H1 (cell line): Measurements from ENCODE around the gene TRIM10.

Experiments used
- ASH2L ChIP-seq: fragments of 200-600, 300-600 bp; sonication (generic); IDR thresholded peaks from one replicate; pipeline ENCODE4 v1.7.1; 2017; ENCODE audit warnings: low read length
- CEBPB ChIP-seq: IDR thresholded peaks from 2 replicates; pipeline ENCODE4 v1.6.1; 2012; ENCODE audit warnings: low read depth, low read length
- CREB1 ChIP-seq: IDR thresholded peaks from 2 replicates; pipeline ENCODE4 v1.6.1; 2012; ENCODE audit warnings: inconsistent platforms
- EZH2 ChIP-seq: fragments of 200-600 bp; sonication (generic); IDR thresholded peaks from 2 replicates; pipeline ENCODE4 v1.7.1; 2012; ENCODE audit warnings: low read depth, mild to moderate bottlenecking, moderate library complexity, low read length, inconsistent platforms; ENCODE audit not compliant: severe bottlenecking
- GTF2F1 ChIP-seq: IDR thresholded peaks from 2 replicates; pipeline ENCODE4 v1.6.1; 2012; ENCODE audit warnings: low read depth, low read length, improper control_type of control experiment, borderline replicate concordance
- KDM1A ChIP-seq: fragments of 200-600, 300-600 bp; sonication (generic); IDR thresholded peaks from 2 replicates; pipeline ENCODE4 v1.7.1; 2016; ENCODE audit warnings: mild to moderate bottlenecking, low read length, borderline replicate concordance
- POLR2A ChIP-seq, 2 experiments: IDR thresholded peaks; 1 replicate in 1 of 2; 2 replicates in 1 of 2; pipeline ENCODE4 v1.6.1; 2011; ENCODE audit warnings: low read depth in 2 of 2, low read length in 2 of 2, mild to moderate bottlenecking in 2 of 2; ENCODE audit errors: control extremely low read depth in 1 of 2
- RNF2 ChIP-seq: fragments of 200-900, 300-1000 bp; sonication (generic); IDR thresholded peaks from 2 replicates; pipeline ENCODE4 v1.7.1; 2016; ENCODE audit warnings: borderline replicate concordance, low read depth, mild to moderate bottlenecking, antibody characterized with exemption, low read length; ENCODE audit not compliant: poor library complexity, severe bottlenecking; ENCODE audit errors: missing control alignments
- SIX5 ChIP-seq: IDR thresholded peaks from 2 replicates; pipeline ENCODE4 v1.6.1; 2011; ENCODE audit warnings: mild to moderate bottlenecking, low read depth, low read length
- SRF ChIP-seq: IDR thresholded peaks from 2 replicates; pipeline ENCODE4 v1.6.1; 2011; ENCODE audit warnings: mild to moderate bottlenecking, low read depth, low read length, moderate library complexity
- ZNF274 ChIP-seq: IDR thresholded peaks from 2 replicates; pipeline ENCODE4 v1.7.0; 2012; ENCODE audit warnings: low read length, borderline replicate concordance; ENCODE audit errors: extremely low read depth
- TF ChIP-seq, protein P1 (sequence below), 3 experiments: IDR thresholded peaks; 1 replicate in 2 of 3; 2 replicates in 1 of 3; pipeline versions ENCODE4 v1.5.1 to v1.6.1; 2011; ENCODE audit warnings: low read length in 3 of 3, mild to moderate bottlenecking in 3 of 3, inconsistent platforms in 2 of 3, low read depth in 1 of 3, moderate library complexity in 1 of 3; ENCODE audit not compliant: insufficient read depth in 1 of 3; ENCODE audit errors: control extremely low read depth in 1 of 3
- TF ChIP-seq, protein P2 (sequence below): IDR thresholded peaks from 2 replicates; pipeline ENCODE4 v1.6.1; 2012; ENCODE audit warnings: inconsistent platforms

DNA sequence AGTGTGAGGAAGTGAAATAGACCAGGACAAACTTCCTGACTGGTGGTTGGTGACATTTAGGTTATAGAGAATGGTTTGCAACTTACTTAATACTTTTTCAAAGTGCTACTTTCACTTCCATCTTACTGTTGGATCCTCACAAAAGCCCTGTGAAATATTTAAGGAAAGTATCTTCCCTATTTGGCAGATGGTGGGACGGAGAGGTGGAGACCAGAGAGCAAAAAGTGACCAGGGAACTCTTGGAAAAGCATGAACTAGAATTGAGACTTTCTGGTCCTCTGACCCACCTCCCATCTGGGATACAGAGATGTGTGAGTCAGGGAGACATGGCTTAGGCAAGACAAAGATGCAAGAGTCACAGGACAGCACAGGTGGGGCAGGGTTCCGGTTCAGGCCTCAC is 3.0 kb downstream of the TRIM10 start:
- TF ChIP-seq GTF2F1 (no peak), KDM1A (no peak), SIX5 (no peak), SRF (no peak), ASH2L (no peak), ZNF274 (no peak), EZH2 (no peak), POLR2A (IDR thresholded peaks at IDR 0.05; ENCODE audit: control extremely low read depth in 1 of 2, low read depth in 2 of 2, low read length in 2 of 2) (no peak), CREB1 (no peak), RNF2 (no peak), CEBPB (no peak)
- TF ChIP-seq, protein P1, sequence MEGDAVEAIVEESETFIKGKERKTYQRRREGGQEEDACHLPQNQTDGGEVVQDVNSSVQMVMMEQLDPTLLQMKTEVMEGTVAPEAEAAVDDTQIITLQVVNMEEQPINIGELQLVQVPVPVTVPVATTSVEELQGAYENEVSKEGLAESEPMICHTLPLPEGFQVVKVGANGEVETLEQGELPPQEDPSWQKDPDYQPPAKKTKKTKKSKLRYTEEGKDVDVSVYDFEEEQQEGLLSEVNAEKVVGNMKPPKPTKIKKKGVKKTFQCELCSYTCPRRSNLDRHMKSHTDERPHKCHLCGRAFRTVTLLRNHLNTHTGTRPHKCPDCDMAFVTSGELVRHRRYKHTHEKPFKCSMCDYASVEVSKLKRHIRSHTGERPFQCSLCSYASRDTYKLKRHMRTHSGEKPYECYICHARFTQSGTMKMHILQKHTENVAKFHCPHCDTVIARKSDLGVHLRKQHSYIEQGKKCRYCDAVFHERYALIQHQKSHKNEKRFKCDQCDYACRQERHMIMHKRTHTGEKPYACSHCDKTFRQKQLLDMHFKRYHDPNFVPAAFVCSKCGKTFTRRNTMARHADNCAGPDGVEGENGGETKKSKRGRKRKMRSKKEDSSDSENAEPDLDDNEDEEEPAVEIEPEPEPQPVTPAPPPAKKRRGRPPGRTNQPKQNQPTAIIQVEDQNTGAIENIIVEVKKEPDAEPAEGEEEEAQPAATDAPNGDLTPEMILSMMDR (IDR thresholded peaks at IDR 0.05; ENCODE audit: control extremely low read depth in 1 of 3, insufficient read depth in 1 of 3, low read depth in 1 of 3, low read length in 3 of 3): no peak
- TF ChIP-seq, protein P2, sequence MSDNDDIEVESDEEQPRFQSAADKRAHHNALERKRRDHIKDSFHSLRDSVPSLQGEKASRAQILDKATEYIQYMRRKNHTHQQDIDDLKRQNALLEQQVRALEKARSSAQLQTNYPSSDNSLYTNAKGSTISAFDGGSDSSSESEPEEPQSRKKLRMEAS: no peak
